HG03045 (cell line): Measurements from ENCODE around the gene RNF13.
"Not testable (repeated sequence)": the region's sequence is repeated elsewhere in the genome, so short reads cannot be mapped to it uniquely, and the experiment has no call there.

ENCODE experiments used
- ATAC-seq: cut with Tn5 transposase; IDR thresholded peaks from one replicate; pipeline ENCODE4 v1.9.1; 2021; ENCODE audit warnings: mild to moderate bottlenecking, moderate library complexity; ENCODE audit not compliant: unreplicated experiment

The RNF13 gene

GRCh38 chr3:149981979-149982378 is 169.0 kb downstream of the RNF13 start:
- ATAC-seq: not testable (repeated sequence)

- ATAC-seq: not testable (repeated sequence)
Measured at GRCh38 chr3:149983053-149983452, 170.0 kb downstream of the RNF13 start.

GRCh38 chr3:149983628-149984027 is 170.6 kb downstream of the RNF13 start:
- ATAC-seq: no peak

- no peak for ATAC-seq
Measured at GRCh38 chr3:149989307-149989706, 176.3 kb downstream of the RNF13 start.

- no peak for ATAC-seq
Measured at GRCh38 chr3:149990423-149990948, 177.5 kb downstream of the RNF13 start.

- ATAC-seq: no peak
Measured at GRCh38 chr3:149992416-149993058, 179.5 kb downstream of the RNF13 start.

GRCh38 chr3:149998946-149999345 is 185.9 kb downstream of the RNF13 start:
- no peak for ATAC-seq

GRCh38 chr3:149999421-149999820 is 186.4 kb downstream of the RNF13 start:
- no peak for ATAC-seq

GRCh38 chr3:150000641-150001040 is 187.6 kb downstream of the RNF13 start:
- no peak for ATAC-seq

- no peak for ATAC-seq
Measured at GRCh38 chr3:150005243-150006112, 192.5 kb downstream of the RNF13 start.

- ATAC-seq: no peak
Measured at GRCh38 chr3:150006794-150007193, 193.8 kb downstream of the RNF13 start.
